ENCODE data around the gene JMJD1C.

JMJD1C gene

GRCh38 chr10:63213489-63213888, 252.3 kb downstream of the JMJD1C start:
- no peak for DNase-seq
- TF ChIP-seq POLR2A (IDR thresholded peaks at IDR 0.05; ENCODE audit: low read length) (no peak), GATA1 (IDR thresholded peaks at IDR 0.05; ENCODE audit: low read depth, low read length) (no peak)

GRCh38 chr10:63210611-63211196, 255.1 kb downstream of the JMJD1C start:
- DNase-seq: peak in 1 of 2 experiments; percentile 16
- no peak for TF ChIP-seq POLR2A (IDR thresholded peaks at IDR 0.05; ENCODE audit: low read length)
- TF ChIP-seq GATA1 (IDR thresholded peaks at IDR 0.05; ENCODE audit: low read depth, low read length): no peak

- TF ChIP-seq POLR2A (IDR thresholded peaks at IDR 0.05; ENCODE audit: low read length): no peak
- TF ChIP-seq GATA1 (IDR thresholded peaks at IDR 0.05; ENCODE audit: low read depth, low read length): no peak
- DNase-seq: no peak
Measured at GRCh38 chr10:63209705-63210104, 256.1 kb downstream of the JMJD1C start.

GRCh38 chr10:63208986-63209385, 256.8 kb downstream of the JMJD1C start:
- TF ChIP-seq POLR2A (IDR thresholded peaks at IDR 0.05; ENCODE audit: low read length) (no peak), GATA1 (IDR thresholded peaks at IDR 0.05; ENCODE audit: low read depth, low read length) (no peak)
- DNase-seq: no peak

DNA sequence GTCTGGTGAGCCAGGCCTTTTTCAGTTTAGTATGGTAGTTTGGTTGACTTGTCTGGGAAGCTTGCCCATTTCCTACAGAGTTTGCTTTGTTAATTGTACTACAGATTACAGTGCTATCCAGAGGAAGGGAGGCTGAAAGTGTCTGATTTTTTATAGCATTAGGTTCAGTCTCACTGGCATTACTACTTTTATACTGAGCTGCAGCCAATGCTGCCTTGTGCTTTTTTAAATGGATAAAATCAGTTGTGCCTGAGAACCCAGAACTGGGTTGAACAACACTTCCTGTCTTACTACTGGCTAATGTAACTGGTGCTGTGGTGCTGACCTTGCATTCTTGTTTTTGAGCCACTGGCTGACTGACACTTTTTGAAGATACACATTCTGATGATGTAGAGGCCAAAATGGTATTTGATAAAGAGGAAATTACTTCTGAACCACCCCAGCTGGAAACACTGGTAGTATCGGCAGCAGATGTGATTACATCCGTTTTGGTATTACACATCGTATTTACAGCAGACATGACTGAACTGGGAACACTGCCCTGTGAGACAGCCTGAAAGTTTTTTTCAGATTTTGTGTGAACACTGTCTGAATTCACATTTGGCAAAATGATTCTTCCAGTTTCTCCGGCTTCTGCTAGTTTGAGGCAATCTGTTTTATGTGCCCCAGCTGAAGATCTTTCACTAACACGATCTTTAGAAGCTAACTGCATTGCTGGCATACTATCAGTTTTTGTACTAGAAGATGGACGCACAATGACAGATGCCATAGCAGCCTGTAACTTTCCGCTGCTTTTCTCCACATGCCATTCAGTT, 258.6 kb downstream of the JMJD1C start:
- no peak for DNase-seq
- TF ChIP-seq GATA1 (IDR thresholded peaks at IDR 0.05; ENCODE audit: low read depth, low read length): no peak
- TF ChIP-seq POLR2A (IDR thresholded peaks at IDR 0.05; ENCODE audit: low read length): no peak

GRCh38 chr10:63206576-63206975, 259.2 kb downstream of the JMJD1C start:
- no peak for DNase-seq
- no peak for TF ChIP-seq GATA1 (IDR thresholded peaks at IDR 0.05; ENCODE audit: low read depth, low read length)
- no peak for TF ChIP-seq POLR2A (IDR thresholded peaks at IDR 0.05; ENCODE audit: low read length)

DNA sequence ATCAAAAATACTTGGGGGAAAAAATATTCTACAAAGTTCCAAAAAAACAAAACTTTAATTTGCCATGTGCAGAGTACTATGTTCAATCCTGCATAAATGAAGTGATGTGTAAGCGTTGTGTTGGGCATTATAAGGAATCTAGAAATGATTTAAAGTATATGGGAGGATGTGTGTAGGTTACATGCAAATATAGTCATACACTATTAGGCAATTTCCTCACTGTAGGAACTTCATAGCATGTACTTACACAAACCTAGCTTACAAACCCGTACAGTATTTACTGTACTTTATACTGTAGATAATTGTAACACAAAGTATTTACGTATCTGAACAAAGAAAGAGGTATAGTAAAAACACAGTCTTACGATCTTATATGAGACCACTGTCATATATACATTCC, 260.4 kb downstream of the JMJD1C start:
- TF ChIP-seq GATA1 (IDR thresholded peaks at IDR 0.05; ENCODE audit: low read depth, low read length) (no peak), POLR2A (IDR thresholded peaks at IDR 0.05; ENCODE audit: low read length) (no peak)

GRCh38 chr10:63204667-63205391, 260.9 kb downstream of the JMJD1C start:
- TF ChIP-seq GATA1 (IDR thresholded peaks at IDR 0.05; ENCODE audit: low read depth, low read length): no peak
- no peak for TF ChIP-seq POLR2A (IDR thresholded peaks at IDR 0.05; ENCODE audit: low read length)
- no peak for DNase-seq

More for the DNA sequence above, 260.4 kb downstream of the JMJD1C start:
- no peak for DNase-seq

DNA sequence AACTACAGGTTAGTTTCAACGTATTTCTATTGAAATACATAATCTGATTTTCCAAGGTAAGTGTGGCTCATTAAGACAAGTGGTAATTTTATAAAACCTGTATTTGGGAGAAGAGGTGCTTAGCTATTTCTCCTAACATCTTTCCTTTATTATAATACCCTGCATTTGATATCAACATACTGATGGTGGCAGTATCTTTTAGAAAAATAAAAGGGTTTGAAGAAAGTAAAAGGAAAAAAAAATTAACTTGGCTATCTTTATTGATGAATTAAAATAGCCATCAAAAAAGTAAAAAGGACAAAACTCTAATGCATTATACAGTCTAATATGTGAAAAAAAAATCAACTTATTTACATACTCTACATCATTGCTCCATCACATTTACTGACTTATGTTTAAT, 264.7 kb downstream of the JMJD1C start:
- TF ChIP-seq GATA1 (IDR thresholded peaks at IDR 0.05; ENCODE audit: low read depth, low read length): no peak
- no peak for TF ChIP-seq POLR2A (IDR thresholded peaks at IDR 0.05; ENCODE audit: low read length)

GRCh38 chr10:63200431-63200830, 265.3 kb downstream of the JMJD1C start:
- no peak for DNase-seq
- TF ChIP-seq GATA1 (IDR thresholded peaks at IDR 0.05; ENCODE audit: low read depth, low read length) (no peak), POLR2A (IDR thresholded peaks at IDR 0.05; ENCODE audit: low read length) (no peak)

More for the DNA sequence above, 264.7 kb downstream of the JMJD1C start:
- no peak for DNase-seq

DNA sequence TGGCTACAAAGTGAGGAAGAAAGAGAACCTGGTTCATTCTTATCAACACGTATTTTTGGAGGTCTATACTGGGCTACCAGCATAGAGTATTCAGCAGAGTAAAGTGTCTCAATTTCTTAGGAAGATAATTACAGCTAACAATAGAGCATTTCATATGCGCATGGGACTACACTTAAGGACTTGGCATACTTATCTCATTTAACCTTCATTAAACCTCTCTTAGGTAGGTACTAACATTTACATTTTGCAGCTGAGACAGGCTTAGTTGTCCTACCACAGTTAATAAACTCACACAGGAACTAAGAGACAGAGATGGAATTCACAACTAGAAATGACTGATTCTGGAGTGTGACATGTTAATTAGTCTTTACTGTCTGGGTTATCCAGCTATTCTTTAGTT, 266.1 kb downstream of the JMJD1C start:
- no peak for TF ChIP-seq POLR2A (IDR thresholded peaks at IDR 0.05; ENCODE audit: low read length)
- DNase-seq: no peak

DNA sequence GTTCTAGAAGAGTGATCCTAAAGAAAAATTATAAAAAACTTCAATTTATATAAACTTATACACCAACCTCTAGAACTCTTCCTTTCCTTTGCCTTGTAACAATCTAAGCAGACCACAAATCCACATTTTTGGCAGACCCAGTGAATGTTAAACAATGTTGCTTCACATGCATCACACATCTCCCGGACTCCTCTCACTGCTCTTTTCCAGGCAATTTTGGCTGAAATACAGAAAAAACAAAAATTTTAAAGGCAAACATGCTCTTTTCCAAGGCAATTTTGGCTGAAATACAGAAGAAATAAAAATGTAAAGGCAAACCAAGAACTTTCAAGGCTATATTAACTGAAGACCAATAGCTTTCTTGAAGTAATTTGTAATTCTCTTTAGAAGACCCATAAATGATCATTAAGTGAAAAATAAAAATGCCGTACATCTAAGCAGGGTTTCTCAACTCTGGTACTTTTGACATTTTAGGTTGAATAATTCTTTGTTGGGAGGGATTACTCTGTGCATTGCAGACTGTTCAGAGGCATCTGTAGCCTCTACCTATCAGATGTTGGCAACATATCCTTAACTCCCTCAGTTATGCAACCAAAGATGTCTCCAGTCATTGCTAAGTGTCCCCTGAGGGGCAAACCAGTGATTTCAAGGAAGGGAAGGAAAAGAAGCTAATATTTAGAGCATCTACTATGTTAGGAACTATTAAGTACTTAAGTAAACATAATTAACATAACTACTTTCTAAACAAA, 268.3 kb downstream of the JMJD1C start:
- no peak for DNase-seq
- TF ChIP-seq GATA1 (IDR thresholded peaks at IDR 0.05; ENCODE audit: low read depth, low read length) (no peak), POLR2A (IDR thresholded peaks at IDR 0.05; ENCODE audit: low read length) (no peak)

- TF ChIP-seq GATA1 (IDR thresholded peaks at IDR 0.05; ENCODE audit: low read depth, low read length) (no peak), POLR2A (IDR thresholded peaks at IDR 0.05; ENCODE audit: low read length) (no peak)
- peak in 1 of 2 experiments; percentile 5 for DNase-seq
Measured at GRCh38 chr10:63192826-63193225, 273.0 kb downstream of the JMJD1C start.

DNA sequence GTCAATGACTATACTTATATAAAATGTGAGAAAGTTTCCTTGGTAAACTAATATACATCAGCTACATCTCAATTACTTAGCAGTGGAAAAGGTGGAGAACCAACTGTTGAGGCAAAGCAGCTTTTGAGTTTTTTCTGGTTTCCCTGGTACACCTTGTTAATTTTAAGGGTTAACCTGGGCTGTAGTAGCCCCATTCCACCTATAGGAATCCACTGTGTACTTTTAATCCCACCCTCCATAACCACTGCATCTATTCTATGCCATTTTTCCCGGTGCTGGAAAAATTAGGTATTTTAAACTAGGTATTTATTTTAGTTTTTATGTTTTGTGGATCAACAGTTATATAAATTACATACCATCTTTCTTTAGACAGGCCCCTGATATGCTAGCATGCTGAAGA, 290.2 kb downstream of the JMJD1C start:
- DNase-seq: no peak
- TF ChIP-seq GATA1 (IDR thresholded peaks at IDR 0.05; ENCODE audit: low read depth, low read length) (no peak), POLR2A (IDR thresholded peaks at IDR 0.05; ENCODE audit: low read length) (no peak)
